ENCODE data around the gene WDR19.

Gene WDR19

GRCh38 chr4:39305912-39306677 is 123.8 kb downstream of the WDR19 start:
- DNase-seq, result peak; percentile 49 to 70

DNA sequence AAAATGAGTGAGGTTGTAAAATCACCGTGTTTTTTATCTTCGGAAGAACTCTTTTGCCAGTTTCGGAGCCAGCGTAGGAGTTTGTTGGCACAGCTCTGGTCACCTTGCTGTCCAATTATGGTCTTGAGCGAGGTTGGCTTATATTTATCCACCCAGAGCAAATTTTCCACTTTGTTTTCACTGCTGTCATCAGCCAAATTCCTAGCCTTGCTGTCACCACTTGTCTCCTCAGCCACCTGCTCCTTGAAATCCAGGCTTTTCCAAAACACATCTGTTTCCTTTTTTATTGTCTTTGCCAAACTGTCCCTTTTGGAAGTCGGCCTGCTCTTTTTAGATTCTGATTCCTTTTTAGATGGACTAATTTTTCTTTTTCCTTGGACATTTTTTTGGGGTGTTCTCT is 126.3 kb downstream of the WDR19 start:
- DNase-seq, result no peak

DNA sequence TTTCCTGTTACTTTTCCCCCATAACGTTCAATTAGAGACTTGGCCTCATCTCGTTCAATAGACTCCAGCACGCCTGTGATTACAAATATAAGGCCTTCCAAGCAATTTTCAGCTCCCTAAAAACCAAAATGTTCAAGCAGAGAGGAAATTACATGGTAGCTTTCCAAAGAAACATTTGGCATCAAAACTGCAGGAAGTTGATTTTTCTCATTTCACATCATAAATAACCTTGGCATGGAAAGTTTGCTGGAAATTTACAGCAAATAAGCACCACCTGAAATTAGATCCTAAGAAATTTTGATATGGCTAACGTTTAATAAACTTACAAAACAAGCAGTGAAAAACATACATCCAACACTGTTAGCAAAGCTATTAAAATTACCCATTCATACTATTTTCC is 130.5 kb downstream of the WDR19 start:
- DNase-seq, result no peak

- DNase-seq, result no peak
These were observed 137.3 kb downstream of the WDR19 start for GRCh38 chr4:39319676-39320075.

DNA sequence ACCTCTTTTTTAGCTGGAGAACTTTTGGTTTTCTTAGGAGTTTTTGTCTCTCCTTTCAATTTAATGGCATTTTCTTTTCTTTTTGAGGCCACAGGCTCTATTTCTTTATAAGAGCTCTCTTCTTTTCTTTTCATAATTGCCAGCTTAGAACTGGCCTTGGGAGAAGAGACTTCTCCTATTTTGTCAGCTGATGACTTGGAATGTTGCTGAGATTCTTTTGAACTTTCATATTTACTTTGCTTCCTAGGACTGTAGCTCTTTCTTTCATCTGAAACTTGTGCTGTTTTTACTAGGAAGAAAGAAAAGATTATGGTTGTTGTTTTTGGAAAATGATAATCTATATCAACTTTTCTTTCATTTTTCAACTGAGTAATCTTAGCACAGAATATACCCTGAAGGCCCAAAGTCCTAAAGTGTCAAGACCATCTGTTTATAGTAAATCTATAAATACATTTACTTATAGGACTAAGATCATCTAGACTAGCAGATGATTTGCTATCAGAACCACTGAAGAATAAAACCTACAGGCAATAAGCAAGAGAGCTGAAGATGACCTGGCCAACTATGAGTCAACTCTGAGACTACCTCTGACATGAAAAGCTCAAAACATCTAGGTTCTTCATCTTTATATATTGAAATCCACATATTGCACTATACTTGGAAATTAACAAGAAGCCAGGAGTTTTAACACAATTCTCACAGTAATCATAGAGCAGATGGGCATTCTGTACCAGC is 138.2 kb downstream of the WDR19 start:
- no peak for DNase-seq

DNA sequence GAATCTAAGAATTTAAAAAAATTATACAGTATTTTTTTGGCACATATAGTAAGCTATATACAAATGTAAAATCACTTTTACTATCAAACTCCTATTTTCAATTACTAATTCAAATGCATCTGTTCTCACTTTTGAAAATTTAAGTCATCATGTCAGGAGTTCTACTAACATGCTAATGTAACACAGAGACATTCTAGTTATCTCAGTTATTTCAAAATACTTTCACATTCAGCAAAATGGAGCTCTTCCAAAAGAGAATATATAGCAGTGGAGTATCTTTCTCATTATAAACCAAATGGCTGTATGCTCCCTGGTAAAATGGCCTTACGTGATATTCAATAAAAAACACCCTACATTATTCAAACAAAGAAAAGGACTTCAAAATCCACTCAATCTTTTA is 141.5 kb downstream of the WDR19 start:
- no peak for DNase-seq

DNA sequence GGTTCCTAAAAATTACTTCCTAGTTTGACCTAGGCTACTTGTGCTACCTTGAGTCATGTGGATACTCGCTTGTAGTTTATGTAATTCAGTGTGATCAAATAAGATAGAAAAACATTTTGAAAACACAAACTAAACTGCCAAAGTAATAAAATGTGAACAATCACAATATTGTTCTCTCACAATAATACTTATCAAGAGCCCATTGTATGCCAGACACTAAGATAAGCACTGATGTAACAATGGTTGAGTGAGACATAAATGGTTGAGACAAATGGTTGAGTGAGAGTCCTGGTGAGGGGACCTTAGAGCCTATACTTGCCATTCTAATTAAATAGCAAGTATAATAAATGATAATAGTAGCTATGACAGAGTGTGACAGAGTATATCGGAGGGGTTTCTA is 142.1 kb downstream of the WDR19 start:
- DNase-seq, result no peak

GRCh38 chr4:39324897-39325613 is 142.7 kb downstream of the WDR19 start:
- no peak for DNase-seq

DNA sequence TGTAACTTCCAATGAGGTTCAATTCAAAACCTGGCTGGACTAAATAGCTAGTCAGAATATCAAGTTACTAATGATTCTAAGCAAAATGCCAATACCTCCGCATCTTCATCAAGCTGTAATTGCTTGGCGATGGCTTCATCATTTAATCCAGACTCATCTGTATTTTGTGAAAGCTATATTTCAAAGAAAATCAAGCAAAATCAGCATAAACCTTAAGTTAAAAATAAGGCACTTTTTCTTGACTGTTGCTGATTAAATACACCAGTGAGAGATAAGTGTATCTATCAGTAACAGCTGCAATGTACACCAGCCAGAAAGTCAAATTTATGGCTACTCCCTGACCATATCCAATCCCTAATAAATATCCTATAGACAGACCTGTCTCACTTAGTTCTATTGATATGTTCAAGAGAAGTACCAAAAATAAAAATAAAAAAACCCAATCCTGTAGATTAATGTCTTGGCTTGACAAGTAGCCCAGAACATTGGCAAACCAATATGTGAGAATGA is 144.2 kb downstream of the WDR19 start:
- DNase-seq, result no peak

- DNase-seq, result no peak
These were observed 148.0 kb downstream of the WDR19 start for GRCh38 chr4:39330353-39330752.

- DNase-seq, result no peak
These were observed 148.9 kb downstream of the WDR19 start for GRCh38 chr4:39331191-39331590.
